ENCODE data around the gene FBXL7.

FBXL7 gene

GRCh38 chr5:15564523-15564922 is 64.5 kb downstream of the FBXL7 start:
- no peak for TF ChIP-seq MAX (IDR thresholded peaks at IDR 0.05; ENCODE audit: low read depth, low read length)
- no peak for TF ChIP-seq MYC (IDR thresholded peaks at IDR 0.05; ENCODE audit: low read depth, low read length)
- no peak for TF ChIP-seq CTCF (IDR thresholded peaks at IDR 0.05; ENCODE audit: low read depth, low read length)
- TF ChIP-seq POLR2A (IDR thresholded peaks at IDR 0.05; ENCODE audit: extremely low read depth, insufficient read length), result no peak
- no peak overlapping the region for H3K4me3 ChIP-seq (ENCODE audit: low read depth, low read length)
- no peak for DNase-seq (ENCODE audit: low read depth)

GRCh38 chr5:15564957-15565356 is 65.0 kb downstream of the FBXL7 start:
- TF ChIP-seq CTCF (IDR thresholded peaks at IDR 0.05; ENCODE audit: low read depth, low read length) (no peak), MYC (IDR thresholded peaks at IDR 0.05; ENCODE audit: low read depth, low read length) (no peak), POLR2A (IDR thresholded peaks at IDR 0.05; ENCODE audit: extremely low read depth, insufficient read length) (no peak), MAX (IDR thresholded peaks at IDR 0.05; ENCODE audit: low read depth, low read length) (no peak)
- DNase-seq (ENCODE audit: low read depth), result no peak
- no peak overlapping the region for H3K4me3 ChIP-seq (ENCODE audit: low read depth, low read length)

GRCh38 chr5:15566306-15566705 is 66.3 kb downstream of the FBXL7 start:
- H3K4me3 ChIP-seq (ENCODE audit: low read depth, low read length), result no peak overlapping the region
- TF ChIP-seq MYC (IDR thresholded peaks at IDR 0.05; ENCODE audit: low read depth, low read length), result no peak
- no peak for DNase-seq (ENCODE audit: low read depth)

GRCh38 chr5:15566789-15567188 is 66.8 kb downstream of the FBXL7 start:
- H3K4me3 ChIP-seq (ENCODE audit: low read depth, low read length), result no peak overlapping the region
- TF ChIP-seq POLR2A (IDR thresholded peaks at IDR 0.05; ENCODE audit: extremely low read depth, insufficient read length) (no peak), MAX (IDR thresholded peaks at IDR 0.05; ENCODE audit: low read depth, low read length) (no peak), CTCF (IDR thresholded peaks at IDR 0.05; ENCODE audit: low read depth, low read length) (no peak), MYC (IDR thresholded peaks at IDR 0.05; ENCODE audit: low read depth, low read length) (no peak)
- no peak for DNase-seq (ENCODE audit: low read depth)

- no peak for DNase-seq (ENCODE audit: low read depth)
- no peak for TF ChIP-seq MYC (IDR thresholded peaks at IDR 0.05; ENCODE audit: low read depth, low read length)
- no peak for TF ChIP-seq POLR2A (IDR thresholded peaks at IDR 0.05; ENCODE audit: extremely low read depth, insufficient read length)
- TF ChIP-seq CTCF (IDR thresholded peaks at IDR 0.05; ENCODE audit: low read depth, low read length), result no peak
- no peak for TF ChIP-seq MAX (IDR thresholded peaks at IDR 0.05; ENCODE audit: low read depth, low read length)
These were observed 70.5 kb downstream of the FBXL7 start for GRCh38 chr5:15570491-15570890.

GRCh38 chr5:15571081-15571480 is 71.1 kb downstream of the FBXL7 start:
- no peak for DNase-seq (ENCODE audit: low read depth)
- no peak for TF ChIP-seq MAX (IDR thresholded peaks at IDR 0.05; ENCODE audit: low read depth, low read length)
- TF ChIP-seq MYC (IDR thresholded peaks at IDR 0.05; ENCODE audit: low read depth, low read length), result no peak
- H3K4me3 ChIP-seq (ENCODE audit: low read depth, low read length), result no peak overlapping the region

More at GRCh38 chr5:15570491-15570890, 70.5 kb downstream of the FBXL7 start:
- H3K4me3 ChIP-seq (ENCODE audit: low read depth, low read length), result no peak overlapping the region

- TF ChIP-seq MAX (IDR thresholded peaks at IDR 0.05; ENCODE audit: low read depth, low read length) (no peak), MYC (IDR thresholded peaks at IDR 0.05; ENCODE audit: low read depth, low read length) (no peak), CTCF (IDR thresholded peaks at IDR 0.05; ENCODE audit: low read depth, low read length) (no peak), POLR2A (IDR thresholded peaks at IDR 0.05; ENCODE audit: extremely low read depth, insufficient read length) (no peak)
- H3K4me3 ChIP-seq (ENCODE audit: low read depth, low read length), result no peak overlapping the region
- no peak for DNase-seq (ENCODE audit: low read depth)
These were observed 71.6 kb downstream of the FBXL7 start for GRCh38 chr5:15571618-15572017.

All from NB4 (cell line).